Endothelial cell of umbilical vein (primary cell): ENCODE data around the gene PAPPA2. TPM values are rescaled to one million over a fixed set of nuclear protein-coding genes. Genes with fewer than 3 reads are reported as not detected.

Experiments
- BruUV-seq: library from RNA; stranded (reverse); fragments of 400-500 nt; replicated peaks from 2 replicates; lab custom pipeline; 2021; lab: Mats Ljungman, UMichigan
- CTCF ChIA-PET: fragments of 300-600, 350-600 bp; sonication (Branson Sonifier 250); formaldehyde crosslinking; loops from one replicate; lab custom pipeline; 2021; ENCODE audit warnings: antibody characterized with exemption, inconsistent platforms; lab: Charles Lee
- POLR2A ChIA-PET: fragments of 300-600, 350-600 bp; sonication (Branson Sonifier 250); formaldehyde crosslinking; loops from one replicate; lab custom pipeline; 2021; ENCODE audit warnings: antibody characterized with exemption, inconsistent platforms; lab: Charles Lee
- DNase-seq: peaks from one replicate; pipeline ENCODE4 v3.0.0-alpha.2; 2011; ENCODE audit warnings: low read depth, low spot score
- FAIRE-seq: peaks from 2 replicates; lab custom pipeline; 2011; peaks lifted over from hg19 to GRCh38; lab: Jason Lieb, UNC
- H2AFZ ChIP-seq: 2 replicates; pipeline ENCODE4 v1.6.0; 2012; ENCODE audit warnings: low read depth, low read length, control low read depth, inconsistent platforms
- H3K27ac ChIP-seq: 2 replicates; pipeline ENCODE4 v1.5.1; 2011; ENCODE audit warnings: low read depth, mild to moderate bottlenecking, control low read depth, low read length, moderate library complexity; ENCODE audit not compliant: insufficient read depth
- H3K27me3 ChIP-seq, 2 experiments: 2 replicates each; pipeline versions ENCODE4 v1.6.0 to v1.6.1; 2011; ENCODE audit warnings: low read length in 2 of 2, mixed read lengths in 1 of 2; ENCODE audit not compliant: control insufficient read depth in 2 of 2, insufficient read depth in 2 of 2
- H3K36me3 ChIP-seq, 2 experiments: 2 replicates in 1 of 2; 3 replicates in 1 of 2; pipeline ENCODE4 v1.5.1; 2011; ENCODE audit warnings: low read length in 2 of 2, mild to moderate bottlenecking in 1 of 2, moderate library complexity in 1 of 2; ENCODE audit not compliant: control insufficient read depth in 2 of 2, insufficient read depth in 2 of 2; ENCODE audit errors: extremely low read depth in 1 of 2
- H3K4me1 ChIP-seq: 3 replicates; pipeline ENCODE4 v1.5.1; 2011; ENCODE audit warnings: mild to moderate bottlenecking, low read length; ENCODE audit not compliant: control insufficient read depth, insufficient read depth; ENCODE audit errors: extremely low read depth
- H3K4me2 ChIP-seq: 2 replicates; pipeline ENCODE4 v1.6.1; 2011; ENCODE audit warnings: low read length, control low read depth, mixed read lengths; ENCODE audit not compliant: insufficient read depth
- H3K4me3 ChIP-seq, 3 experiments: fragments of 200-600 bp in 1 of 3; sonication (generic), shearing (Covaris generic) in 1 of 3; replicated peaks in 1 of 3; 2 replicates each; pipeline ENCODE4 v1.5.1; 2011 to 2016; ENCODE audit warnings: control low read depth in 3 of 3, low read length in 3 of 3, mild to moderate bottlenecking in 2 of 3, inconsistent platforms in 1 of 3, low read depth in 1 of 3, moderate library complexity in 1 of 3; ENCODE audit not compliant: insufficient read depth in 1 of 3
- H3K79me2 ChIP-seq: 2 replicates; pipeline ENCODE4 v1.6.0; 2012; ENCODE audit warnings: low read length, inconsistent platforms; ENCODE audit not compliant: control insufficient read depth, insufficient read depth
- H3K9ac ChIP-seq: replicated peaks from 2 replicates; pipeline ENCODE3; 2011; ENCODE audit warnings: low read length, control low read depth; ENCODE audit not compliant: insufficient read depth; ENCODE audit errors: extremely low read depth
- H3K9me1 ChIP-seq: replicated peaks from 3 replicates; pipeline ENCODE4 v1.6.0; 2011; ENCODE audit warnings: mild to moderate bottlenecking, low read length; ENCODE audit not compliant: control insufficient read depth, insufficient read depth; ENCODE audit errors: extremely low read depth
- H3K9me3 ChIP-seq: replicated peaks from 2 replicates; pipeline ENCODE4 v1.5.1; 2012; ENCODE audit warnings: low read length, inconsistent platforms; ENCODE audit not compliant: control insufficient read depth, insufficient read depth
- H4K20me1 ChIP-seq: replicated peaks from 2 replicates; pipeline ENCODE3; 2011; ENCODE audit warnings: mild to moderate bottlenecking, low read length; ENCODE audit not compliant: control insufficient read depth, insufficient read depth; ENCODE audit errors: extremely low read depth
- CTCF ChIP-seq, 2 donors: IDR thresholded peaks; 1 replicate in 1 of 2; 2 replicates in 1 of 2; pipeline ENCODE4 v1.5.1; 2011; ENCODE audit warnings: low read length in 2 of 2, mild to moderate bottlenecking in 2 of 2, moderate library complexity in 2 of 2, control low read depth in 1 of 2, inconsistent platforms in 1 of 2, low read depth in 1 of 2; ENCODE audit not compliant: insufficient read depth in 1 of 2; ENCODE audit errors: extremely low read depth in 1 of 2
- EZH2 ChIP-seq: IDR thresholded peaks from 2 replicates; pipeline ENCODE4 v1.6.1; 2012; ENCODE audit warnings: borderline replicate concordance, low read depth, mild to moderate bottlenecking, moderate library complexity, low read length, inconsistent platforms; ENCODE audit not compliant: severe bottlenecking
- FOS ChIP-seq: IDR thresholded peaks from 2 replicates; pipeline ENCODE4 v1.6.1; 2011; ENCODE audit warnings: mild to moderate bottlenecking, low read length, moderate library complexity, borderline replicate concordance; ENCODE audit not compliant: insufficient read depth
- GATA2 ChIP-seq: IDR thresholded peaks from 2 replicates; pipeline ENCODE4 v1.7.0; 2011; ENCODE audit warnings: low read depth, mild to moderate bottlenecking, moderate library complexity, mixed read lengths, low read length; ENCODE audit not compliant: insufficient read length, insufficient read depth
- JUN ChIP-seq: IDR thresholded peaks from 2 replicates; pipeline ENCODE4 v1.6.1; 2011; ENCODE audit warnings: borderline replicate concordance, low read depth; ENCODE audit not compliant: insufficient read length, insufficient read depth
- MAX ChIP-seq: IDR thresholded peaks from 2 replicates; pipeline ENCODE4 v1.6.1; 2011; ENCODE audit not compliant: insufficient read depth, insufficient read length
- MYC ChIP-seq: IDR thresholded peaks from one replicate; pipeline ENCODE4 v1.6.1; 2011; ENCODE audit warnings: mild to moderate bottlenecking, low read depth, low read length
- POLR2A ChIP-seq: IDR thresholded peaks from 2 replicates; pipeline ENCODE4 v1.6.1; 2012; ENCODE audit warnings: low read depth, mild to moderate bottlenecking, control low read depth, low read length
- POLR2AphosphoS5 ChIP-seq: IDR thresholded peaks from 2 replicates; pipeline ENCODE4 v1.6.1; 2012; ENCODE audit warnings: low read depth, mild to moderate bottlenecking, control low read depth, low read length, moderate library complexity; ENCODE audit not compliant: insufficient read depth
- dilution Hi-C: fragments of 300-500 bp; cut with MboI; formaldehyde crosslinking; loops from one replicate; pipeline ENCODE4 v1.15.0; 2019; ENCODE audit warnings: low sequenced_read_pairs; ENCODE audit not compliant: extremely low pct_ligation_motif_present
- intact Hi-C: fragments of 100-400 bp; cut with micrococcal nuclease; formaldehyde crosslinking; loops from one replicate; pipeline ENCODE4 v1.10.0; 2022
- polyA plus RNA-seq, 4 experiments: library from polyadenylated mRNA; depleted of rRNA in 3 of 4; stranded (reverse) in 3 of 4; unstranded in 1 of 4; fragments of >200 nt; gene quantifications; 2 replicates each; pipeline versions ENCODE4 v1.2.1 to v1.2.3, GENCODE V29; 2011 to 2012; ENCODE audit warnings: missing spikeins in 1 of 4
- total RNA-seq: library from RNA; stranded (reverse); gene quantifications from 2 replicates; pipeline ENCODE4 v1.2.3, GENCODE V29; 2021

The PAPPA2 gene
- total and polyA plus RNA-seq, 2 donors (not counting 3 experiments of a cell fraction or from before 2014, with no cell fraction given) = not detected

GRCh38 chr1:176669782-176670181 is 206.8 kb downstream of the PAPPA2 start:
- Histone ChIP-seq H2AFZ (no peak overlapping the region), H3K9ac (no peak overlapping the region), H3K9me3 (no peaks in the 10 kb centered on the region), H3K4me1 (no peaks in the 10 kb centered on the region), H3K79me2 (no peaks in the 10 kb centered on the region), H4K20me1 (no peaks in the 10 kb centered on the region), H3K4me2 (no peak overlapping the region), H3K9me1 (no peaks in the 10 kb centered on the region), H3K27ac (no peak overlapping the region), H3K36me3 (no peaks in the 10 kb centered on the region), H3K27me3 (no peaks in the 10 kb centered on the region), H3K4me3 (no peak overlapping the region)
- intact Hi-C loops = no loop called here
- CTCF ChIA-PET = no interaction called here
- TF ChIP-seq GATA2 (no peak), POLR2AphosphoS5 (no peak), MYC (no peak), EZH2 (no peak), POLR2A (no peak)
- POLR2A ChIA-PET = no interaction called here
- FAIRE-seq (no peak), DNase-seq (no peak)
- no TSS peak for BruUV-seq
- dilution Hi-C loops = no loop called here

GRCh38 chr1:176670853-176671252 is 207.9 kb downstream of the PAPPA2 start:
- Histone ChIP-seq H3K9me1 (no peaks in the 10 kb centered on the region), H4K20me1 (no peaks in the 10 kb centered on the region), H3K27ac (no peak overlapping the region), H3K4me1 (no peaks in the 10 kb centered on the region), H3K4me3 (no peak overlapping the region), H3K27me3 (no peaks in the 10 kb centered on the region), H3K4me2 (no peak overlapping the region), H3K9me3 (no peaks in the 10 kb centered on the region), H3K36me3 (no peaks in the 10 kb centered on the region), H3K79me2 (no peaks in the 10 kb centered on the region), H3K9ac (no peak overlapping the region), H2AFZ (no peak overlapping the region)
- CTCF ChIA-PET = no interaction called here
- FAIRE-seq (no peak), DNase-seq (no peak)
- no peak for TF ChIP-seq GATA2
- TF ChIP-seq FOS = no peak
- TF ChIP-seq MAX = no peak
- TF ChIP-seq POLR2AphosphoS5 = no peak
- no peak for TF ChIP-seq MYC
- no peak for TF ChIP-seq JUN
- no peak for TF ChIP-seq CTCF (IDR thresholded peaks at IDR 0.05; ENCODE audit: extremely low read depth in 1 of 2, insufficient read depth in 1 of 2, low read depth in 1 of 2, low read length in 2 of 2)
- TF ChIP-seq EZH2 = no peak
- intact Hi-C loops = no loop called here
- dilution Hi-C loops = no loop called here
- POLR2A ChIA-PET = no interaction called here
- BruUV-seq = no TSS peak
